NCI-H82 treated with DMSO at 0.1 percent for 48 hours (cell line): ENCODE results near the gene CAND2.
"Not testable (repeated sequence)": the region's sequence is repeated elsewhere in the genome, so short reads cannot be mapped to it uniquely, and the experiment has no call there.

Experiments
- DNase-seq: peaks from one replicate; lab custom pipeline; 2025; ENCODE audit not compliant: unreplicated experiment; lab: John Stamatoyannopoulos, UW

CAND2 gene

DNA sequence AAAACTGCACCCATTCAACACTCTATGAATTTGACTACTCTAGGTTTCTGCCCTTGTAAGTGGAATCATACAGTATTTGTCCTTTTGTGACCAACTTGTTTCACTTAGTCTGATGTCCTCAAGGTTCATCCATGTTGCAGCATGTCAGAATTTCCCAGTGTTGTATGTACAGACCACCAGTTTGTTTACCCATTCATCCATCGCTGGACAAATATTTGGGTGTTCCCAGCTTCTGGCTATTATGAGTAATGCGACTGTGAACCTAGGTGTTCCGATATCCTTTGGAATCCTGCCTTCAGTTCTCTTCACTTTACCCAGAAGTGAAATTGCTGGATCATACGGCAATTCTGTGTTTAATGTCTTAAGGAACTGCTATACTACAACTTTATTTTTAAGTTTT lies 32.3 kb downstream of the CAND2 start:
- DNase-seq, result no peak

DNA sequence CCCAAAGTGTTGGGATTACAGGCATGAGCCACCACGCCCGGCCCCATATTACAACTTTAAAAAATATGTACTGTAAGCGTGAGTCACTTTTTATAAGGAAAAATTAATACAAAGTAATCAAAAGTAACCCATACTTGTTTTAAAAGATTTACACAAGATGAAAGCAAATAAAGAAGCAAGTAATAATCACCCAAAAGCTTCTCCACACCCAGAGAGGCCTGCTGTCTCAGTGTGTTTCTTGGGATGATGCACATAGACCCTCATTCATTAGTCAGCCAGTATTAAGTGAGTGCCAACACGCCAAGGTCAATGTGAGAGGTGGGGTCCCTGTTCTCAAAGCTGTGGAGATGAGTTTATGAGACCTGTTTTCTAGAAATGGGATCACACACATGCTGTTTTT lies 32.9 kb downstream of the CAND2 start:
- DNase-seq, result no peak

DNA sequence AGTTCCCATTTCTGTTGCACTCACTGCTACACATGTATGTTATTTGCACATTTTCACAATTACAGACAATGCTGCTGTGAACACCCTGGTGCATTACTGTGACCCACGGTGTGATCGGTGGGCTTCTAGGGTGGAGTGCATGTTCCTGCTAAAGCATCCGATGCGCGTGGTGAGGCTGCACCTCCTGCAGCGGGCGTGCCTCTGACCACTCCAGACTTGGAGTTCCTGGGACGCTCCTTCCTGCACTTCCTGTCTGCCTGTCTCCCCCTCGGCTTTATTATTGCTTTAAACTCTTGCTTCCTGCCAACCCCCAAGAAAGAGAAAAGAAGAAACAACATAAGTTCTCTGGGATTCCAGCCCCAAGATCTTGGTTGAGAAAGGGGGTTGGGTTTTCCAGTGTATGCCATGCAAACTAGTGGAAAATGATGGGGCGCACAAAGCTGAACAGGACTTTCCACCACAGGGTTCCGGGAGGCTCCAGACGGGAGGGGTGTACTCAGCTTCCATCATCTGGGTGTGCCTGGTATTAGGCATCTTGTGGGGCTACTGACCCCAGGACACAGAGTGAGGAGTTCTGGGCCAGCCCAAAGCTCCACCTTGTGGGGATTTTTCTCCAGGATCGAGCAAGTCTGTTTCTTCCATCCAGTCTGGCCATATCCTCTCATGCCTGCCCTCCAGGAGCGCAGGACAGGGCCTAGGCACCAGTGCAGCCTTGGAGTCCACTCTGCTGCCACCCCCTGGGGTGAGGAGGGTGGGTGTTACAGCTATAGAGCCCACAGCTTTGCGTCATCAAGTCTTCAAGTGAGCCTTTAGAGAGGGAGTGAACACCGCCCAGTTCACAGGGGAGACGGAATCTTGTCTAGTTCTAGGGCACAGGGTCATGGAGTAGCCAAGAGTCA lies 33.7 kb downstream of the CAND2 start:
- no peak for DNase-seq

DNA sequence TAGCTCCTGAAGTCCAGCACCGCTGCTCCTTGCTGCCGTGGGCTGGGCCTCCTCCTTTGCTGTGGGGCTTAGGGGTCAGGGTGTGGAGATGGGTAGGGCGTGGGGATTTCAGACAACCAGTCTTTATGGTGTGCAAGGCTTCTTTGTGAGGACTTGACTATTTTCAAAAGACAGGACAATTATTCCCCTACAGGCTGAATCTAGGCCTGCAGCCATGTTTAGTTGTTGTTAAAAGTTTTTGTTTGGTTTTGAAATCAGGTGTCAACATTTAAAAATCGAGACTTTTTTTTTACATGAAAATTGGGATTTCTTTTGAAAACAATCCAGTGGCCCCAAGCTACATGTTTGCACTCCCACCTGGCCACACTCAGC lies 34.3 kb downstream of the CAND2 start:
- no peak for DNase-seq

DNA sequence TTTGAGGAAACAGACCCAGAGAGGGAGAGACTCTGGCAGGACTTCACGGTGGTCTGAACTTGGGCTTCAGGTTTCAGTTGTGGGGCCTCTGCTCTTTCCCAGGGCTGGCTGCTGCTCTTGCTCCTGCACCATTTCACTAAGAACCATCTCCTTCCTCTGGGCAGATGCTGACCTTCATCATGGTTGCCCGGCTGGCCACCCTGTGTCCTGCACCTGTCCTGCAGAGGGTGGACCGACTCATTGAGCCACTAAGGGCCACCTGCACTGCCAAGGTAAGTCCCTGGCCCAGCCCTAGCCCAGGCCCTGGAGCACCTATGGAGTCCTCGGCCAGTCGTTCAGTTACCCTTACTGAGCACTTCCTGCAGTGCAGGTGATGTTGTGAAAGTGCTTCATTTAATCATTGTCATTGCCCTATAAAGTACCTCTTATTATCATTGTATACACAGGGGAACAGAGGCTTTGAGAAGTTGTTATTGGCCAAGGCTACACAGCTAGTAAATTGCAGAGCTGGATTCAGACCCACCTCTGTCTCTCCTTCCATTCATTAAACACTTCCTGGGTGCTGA lies 34.9 kb downstream of the CAND2 start:
- no peak for DNase-seq

DNA sequence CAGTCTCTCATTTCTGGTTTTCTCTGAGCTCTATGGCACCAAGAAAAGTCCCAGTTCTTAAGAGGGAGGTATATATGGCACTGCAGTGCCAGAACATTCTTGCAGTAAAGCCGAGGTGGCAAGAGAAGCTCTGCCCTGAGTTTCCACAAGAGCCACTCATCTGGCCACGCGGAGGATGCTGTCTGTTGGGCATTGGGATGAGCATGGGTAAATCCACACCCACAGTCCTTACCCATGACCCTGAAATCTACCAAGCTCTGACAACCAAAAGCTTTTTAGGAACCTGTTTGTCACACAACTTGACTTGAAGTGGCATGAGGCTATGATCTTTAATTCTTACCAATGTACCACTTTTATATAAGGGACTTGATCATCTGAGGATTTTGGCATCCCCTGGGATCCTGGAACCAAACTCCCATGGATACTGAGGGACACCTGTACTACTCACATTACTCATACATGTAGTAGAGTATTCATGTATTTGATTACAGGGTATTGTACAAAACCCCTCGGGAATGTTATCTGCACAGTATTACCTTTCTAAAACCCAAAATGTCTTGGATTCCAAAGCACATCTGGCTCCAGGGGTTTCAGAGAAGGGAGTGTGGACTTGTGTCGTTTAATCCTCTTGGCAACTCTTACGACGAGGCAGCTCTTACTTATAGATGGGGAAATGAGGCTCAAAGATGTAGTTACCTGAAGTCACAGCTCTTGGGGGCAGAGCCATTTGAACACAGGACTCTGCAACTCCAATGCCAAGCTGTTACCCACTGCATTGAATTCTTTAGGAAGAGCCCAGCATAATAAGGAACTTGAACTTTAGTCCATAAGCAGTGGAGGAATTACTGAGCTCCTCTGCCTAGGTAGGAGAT lies 36.1 kb downstream of the CAND2 start:
- DNase-seq, result no peak

DNA sequence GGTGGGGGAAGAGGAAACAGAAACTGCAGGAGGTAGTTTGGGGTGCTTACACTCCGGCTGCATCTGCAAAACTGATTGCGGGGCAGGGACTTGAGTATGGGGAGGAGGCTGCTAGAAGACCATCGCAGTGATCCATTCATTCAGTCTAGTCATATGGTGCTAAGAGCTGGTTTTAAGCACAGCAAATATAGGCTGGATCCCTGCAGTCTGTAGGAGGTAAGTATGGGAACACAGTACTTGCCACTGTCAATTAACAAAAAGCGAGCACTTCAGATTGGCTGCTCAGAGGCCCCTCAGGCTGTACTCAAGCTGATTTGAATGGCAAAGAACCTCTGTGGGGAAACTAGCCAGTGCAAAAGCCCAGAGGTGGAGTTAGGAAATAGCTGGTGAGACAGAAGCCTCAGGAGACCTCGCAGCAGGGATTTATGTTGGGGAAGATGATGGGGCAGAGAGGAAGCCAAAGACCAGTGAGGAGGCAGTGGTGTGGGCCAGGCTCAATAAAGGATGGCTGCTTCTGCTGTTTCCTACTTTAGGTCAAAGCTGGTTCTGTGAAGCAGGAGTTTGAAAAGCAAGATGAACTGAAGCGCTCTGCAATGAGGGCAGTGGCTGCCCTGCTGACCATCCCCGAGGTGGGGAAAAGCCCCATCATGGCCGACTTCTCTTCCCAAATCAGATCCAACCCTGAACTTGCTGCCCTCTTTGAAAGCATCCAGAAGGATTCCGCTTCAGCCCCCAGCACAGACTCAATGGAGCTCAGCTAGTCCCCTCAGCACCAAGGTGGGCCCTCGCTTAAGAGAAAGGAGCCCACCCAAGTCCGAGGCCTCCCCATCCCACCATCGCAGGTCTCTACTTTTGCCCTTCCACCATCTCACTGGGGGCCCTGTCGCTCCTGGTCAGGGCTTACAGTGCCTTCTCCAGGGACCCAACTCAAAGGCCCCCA lies 37.0 kb downstream of the CAND2 start:
- DNase-seq, result no peak

DNA sequence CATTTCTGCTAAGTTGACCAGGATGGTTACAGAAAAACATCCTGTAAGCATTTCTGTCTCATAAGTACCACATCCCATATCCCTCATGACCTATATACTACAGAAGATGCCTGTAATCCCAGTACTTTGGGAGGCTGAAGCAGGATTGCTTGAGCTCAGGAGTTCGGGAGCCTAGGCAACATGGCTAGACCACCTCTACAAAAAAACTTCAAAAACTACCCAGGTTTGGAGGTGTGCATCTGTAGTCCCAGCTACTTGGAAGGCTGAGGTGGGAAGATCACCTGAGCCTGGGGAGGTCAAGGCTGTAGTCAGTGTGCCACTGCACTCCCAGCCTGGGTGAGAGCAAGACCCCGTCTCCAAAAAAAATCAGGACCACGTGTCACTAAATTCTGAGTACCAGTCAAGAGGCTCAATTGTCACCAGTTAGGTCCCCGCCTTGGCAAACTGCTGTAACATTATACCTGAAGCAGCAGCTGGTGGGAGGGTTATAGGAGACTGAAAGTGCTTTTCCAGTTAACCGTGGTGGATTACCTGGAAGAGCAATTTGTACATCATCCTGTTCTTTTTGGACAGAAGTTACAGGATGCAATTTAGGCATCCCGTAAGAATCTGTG lies 38.7 kb downstream of the CAND2 start:
- no peak for DNase-seq

DNA sequence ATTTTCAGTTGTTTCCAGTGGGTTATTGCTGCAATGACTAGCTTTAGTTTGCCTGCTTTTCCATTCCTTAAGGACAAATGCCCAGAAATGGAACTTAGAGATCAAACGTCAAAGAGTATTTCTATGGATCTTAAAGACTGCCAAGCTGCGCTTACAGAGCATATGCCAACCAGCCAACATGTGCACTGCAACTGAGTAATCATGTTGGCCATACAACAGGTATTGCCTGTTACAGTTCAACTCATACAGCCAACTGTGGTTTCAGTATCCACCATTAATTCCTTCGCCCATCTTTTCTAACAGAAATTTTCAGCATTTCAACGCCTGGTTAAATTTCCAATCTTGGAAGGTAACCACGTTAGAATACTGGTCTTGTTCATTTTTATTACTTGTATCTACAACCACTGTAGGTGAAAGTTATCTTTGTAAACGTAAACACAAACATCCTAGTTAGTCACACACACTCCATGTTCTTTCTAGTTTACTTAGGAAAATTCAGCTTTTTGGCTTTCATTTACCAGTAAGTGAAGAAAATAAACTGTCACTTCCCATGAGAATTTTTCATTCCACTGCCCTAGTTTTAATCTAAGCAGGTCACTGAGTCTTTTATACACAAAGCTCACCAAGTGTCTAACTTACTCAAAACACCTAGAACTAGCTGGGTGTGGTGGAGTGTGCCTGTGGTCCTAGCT lies 41.0 kb downstream of the CAND2 start:
- DNase-seq, result no peak

DNA sequence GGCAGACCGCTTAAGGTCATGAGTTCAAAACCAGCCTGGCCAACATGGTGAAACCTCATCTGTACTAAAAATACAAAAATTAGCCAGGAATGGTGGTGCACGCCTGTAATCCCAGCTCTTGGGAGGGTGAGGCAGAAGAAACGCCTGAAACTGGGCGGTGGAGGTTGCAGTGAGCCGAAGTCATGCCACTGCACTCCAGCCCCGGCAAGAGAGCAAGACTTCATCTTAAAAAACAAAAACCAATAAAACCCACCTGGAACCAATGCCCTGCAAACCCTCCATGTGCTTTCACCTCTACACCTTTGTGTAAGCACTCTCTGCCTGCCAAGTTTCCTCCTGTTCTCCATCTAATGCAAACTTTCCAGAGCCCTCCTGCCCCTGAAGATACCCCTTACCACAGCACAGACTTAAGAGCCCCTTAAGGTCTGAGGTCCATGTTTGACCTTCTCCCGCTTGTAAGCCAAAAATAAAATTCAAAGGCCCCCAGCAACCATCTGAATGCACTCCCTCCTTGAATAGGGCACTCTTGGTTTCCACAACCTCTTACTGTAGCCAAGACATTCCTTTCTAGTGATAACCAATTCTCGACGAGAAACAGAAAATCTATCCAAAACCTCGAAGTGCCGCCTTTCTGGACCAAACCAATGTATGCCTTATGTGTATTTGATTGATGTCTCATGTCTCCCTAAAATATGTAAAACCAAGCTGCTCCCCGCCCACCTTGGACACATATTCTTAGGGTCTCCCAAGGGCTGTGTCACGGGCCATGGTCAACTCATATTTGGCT lies 41.9 kb downstream of the CAND2 start:
- DNase-seq, result no peak

DNA sequence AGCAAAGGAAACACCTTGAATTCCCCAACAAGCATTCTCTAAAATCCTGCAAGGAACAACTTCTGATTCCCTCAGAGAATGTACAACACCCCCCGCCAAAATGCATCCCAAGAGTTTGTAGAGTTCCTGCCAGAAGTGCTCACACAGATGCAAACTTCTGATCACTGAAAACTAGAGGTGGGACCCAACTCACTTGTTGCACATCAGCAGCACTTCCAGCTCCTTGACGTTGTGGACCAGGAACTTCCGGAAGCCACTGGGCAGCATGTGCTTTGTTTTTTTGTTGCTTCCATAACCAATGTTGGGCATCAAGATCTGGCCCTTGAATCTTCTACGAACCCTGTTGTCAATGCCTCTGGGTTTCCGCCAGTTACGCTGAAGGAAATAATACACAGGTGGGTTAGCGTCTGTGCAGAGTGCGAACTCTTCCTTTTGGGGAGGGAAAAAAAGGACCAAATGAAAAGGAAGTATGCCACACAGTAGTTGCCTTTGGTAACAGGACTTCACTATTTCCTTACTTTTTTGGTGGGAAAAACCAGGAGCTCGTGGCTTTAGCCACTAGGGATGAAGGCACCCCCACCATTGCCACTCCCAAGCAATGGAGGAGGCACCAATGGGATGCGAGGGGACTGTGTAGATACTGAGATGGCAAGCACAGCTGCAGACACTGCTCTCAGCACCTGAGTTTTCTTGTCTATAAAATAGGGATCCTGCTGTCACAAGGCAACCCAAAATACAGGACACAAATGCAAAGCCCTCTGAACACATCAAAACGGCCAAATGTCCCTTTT lies 42.9 kb downstream of the CAND2 start:
- DNase-seq, result no peak

DNA sequence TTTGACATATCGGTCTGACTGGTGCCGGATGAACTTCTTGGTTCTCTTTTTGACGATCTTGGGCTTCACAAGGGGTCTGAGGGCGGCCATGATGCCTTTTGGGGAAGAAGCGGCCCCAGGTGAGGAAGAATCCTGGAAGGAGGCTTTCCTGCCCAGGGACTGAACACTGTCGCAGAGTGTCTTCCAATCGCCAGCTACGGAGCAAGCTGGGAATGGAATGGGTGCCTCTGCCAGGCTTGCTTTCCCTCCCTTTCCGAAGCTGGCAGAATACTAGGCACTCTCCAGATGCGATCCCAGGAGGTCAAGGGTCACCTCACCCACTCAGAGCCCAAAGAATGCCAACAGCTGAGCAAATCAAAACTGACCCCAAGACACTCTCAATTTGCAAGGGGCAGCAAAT lies 43.7 kb downstream of the CAND2 start:
- not testable (repeated sequence) for DNase-seq

DNA sequence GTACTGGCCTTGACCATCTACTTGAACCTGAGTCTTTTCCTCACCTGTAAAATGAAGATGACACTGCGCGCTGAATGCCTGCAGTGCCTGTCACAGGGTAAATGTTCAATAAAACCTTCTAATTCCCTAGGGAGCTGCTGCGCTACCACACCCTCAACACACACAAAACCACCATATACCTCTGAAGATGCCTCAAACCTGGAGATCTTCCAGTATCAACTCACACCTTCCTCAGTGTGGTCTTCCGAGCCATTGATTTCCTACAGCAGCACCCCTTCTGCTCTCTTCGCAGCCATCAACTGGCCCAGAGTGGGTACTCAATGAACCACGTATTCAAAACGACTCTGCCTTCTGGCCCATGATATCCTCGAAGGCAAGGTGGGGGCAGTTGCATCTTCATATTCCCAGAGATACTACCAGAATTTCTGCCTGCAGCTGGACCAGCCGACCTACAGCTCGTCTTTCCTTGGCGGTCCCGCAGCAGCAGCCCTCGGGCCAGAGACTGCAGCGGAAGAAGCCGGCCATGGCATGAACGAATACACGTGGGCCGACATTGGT lies 44.2 kb downstream of the CAND2 start:
- no peak for DNase-seq

DNA sequence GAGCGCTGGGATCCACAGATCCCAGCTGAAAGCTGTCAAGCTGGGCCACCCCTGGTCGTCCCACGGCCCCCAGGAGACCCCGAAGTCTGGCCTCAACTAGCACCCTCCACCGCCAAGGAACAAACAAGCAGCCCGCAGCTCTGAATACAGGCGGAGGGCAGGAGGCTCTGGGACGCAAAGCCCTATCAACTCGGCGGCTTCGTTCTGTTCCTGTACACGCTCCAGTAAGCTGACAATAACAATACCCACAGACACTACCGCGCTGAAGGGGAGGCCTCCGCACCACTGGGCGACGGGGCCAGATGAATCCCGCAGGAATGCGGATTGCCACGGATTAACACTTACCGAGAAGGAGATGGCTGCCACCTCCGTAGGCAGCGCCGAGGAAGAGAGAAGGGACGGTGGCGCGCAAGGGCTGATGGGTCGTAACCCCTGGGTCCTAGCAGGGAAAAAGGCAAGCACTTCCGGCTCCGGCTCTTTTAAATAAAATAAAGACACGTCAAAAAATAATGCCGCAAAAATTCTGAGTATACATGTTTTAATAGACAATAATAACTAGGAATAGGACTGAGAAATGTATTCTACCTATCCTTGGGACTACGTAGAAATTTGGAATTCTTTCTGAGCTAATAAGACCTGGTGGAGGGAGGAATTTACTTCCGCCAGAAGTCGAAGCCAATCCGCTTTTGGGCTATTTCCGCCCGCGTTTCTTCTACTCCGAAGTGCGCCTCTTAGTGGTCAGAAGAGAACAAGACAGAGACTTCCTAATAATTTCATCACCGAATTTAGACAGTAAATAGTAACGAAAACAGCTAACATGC lies 44.9 kb downstream of the CAND2 start, which contains the start of gene RPL32:
Gene RPL32 (minus strand): TSS at position 417 of the 821 bp plus-strand sequence. CDS start 1,328 bp downstream, outside the sequence.
- peak; percentile 91 for DNase-seq

DNA sequence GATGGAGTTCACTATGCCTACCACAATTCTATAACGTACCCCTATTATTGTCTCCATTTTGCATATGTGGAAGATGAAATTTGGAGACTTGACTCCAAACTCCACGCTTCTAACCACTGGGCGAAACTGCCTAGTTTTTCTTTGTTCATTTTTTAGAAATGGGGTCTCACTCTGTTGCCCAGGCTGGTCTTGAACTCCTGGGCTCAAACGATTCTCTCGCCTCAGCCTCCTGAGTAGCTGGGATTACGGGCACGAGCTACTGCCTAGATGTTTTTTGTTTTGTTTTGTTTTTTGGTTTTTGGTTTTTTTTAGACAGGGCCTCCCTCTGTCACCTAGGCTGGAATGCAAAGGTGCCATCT lies 45.5 kb downstream of the CAND2 start:
- DNase-seq, result no peak

DNA sequence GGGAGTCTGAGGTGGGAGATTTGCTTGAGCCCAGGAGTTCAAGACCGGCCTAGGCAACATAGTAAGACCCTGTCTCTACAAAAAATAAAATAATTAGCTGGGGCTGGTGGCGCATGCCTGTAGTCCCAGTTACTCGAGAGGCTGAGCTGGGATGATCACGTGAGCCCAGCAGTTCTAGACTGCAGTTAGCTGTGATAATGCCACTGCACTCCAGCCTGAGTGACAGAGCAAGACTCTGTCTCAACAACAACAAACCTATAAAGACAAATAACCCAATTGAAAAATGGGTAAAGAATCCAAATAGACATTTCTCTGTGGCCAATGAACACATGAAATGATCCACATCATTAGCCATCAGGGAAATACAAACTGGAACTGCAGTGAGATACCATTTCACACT lies 46.0 kb downstream of the CAND2 start:
- no peak for DNase-seq

DNA sequence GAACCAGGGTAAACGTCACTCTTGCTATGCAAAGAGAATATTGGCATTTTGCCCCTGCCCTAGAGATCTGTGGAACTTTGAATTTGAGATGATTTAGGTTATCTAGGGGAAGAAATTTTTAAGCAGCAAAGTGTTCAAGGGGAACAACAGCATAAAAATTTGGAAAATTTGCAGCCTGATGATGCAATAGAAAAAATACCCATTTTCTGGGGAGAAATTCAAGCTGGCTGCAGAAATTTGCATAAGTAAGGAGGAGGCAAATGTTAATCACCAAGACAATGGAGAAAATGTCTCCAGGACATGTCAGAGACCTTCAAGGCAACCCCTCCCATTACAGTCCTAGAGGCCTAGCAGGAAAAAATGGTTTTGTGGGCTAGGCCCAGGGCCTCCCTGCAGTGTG lies 49.3 kb downstream of the CAND2 start:
- no peak for DNase-seq
